ENCODE results near the gene EPHB1. TPM values are rescaled to one million over a fixed set of nuclear protein-coding genes. Genes with fewer than 3 reads are reported as not detected.

EPHB1 gene
- total RNA-seq, 4 donors from 2014 or later, result 0.82 to 2.2 (median 1.2) TPM

DNA sequence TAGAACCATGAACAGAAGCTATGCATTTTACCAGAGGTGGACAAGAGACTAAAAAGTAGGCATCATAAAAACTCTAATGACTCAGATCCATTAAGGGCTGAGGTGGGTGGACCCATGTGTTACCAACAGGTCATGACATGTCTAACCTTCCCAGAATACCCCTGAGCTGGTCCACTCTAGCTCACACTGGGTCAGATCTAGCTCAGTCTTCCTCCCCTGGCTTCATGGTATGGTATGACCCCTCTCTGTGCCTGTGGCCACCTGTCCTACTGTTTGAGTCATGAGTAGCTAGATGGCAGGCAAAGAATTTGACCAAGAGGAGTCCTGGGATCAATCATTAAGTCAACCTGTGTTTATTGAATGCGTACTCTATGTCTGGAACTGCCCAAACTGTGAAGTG, 340.4 kb downstream of the EPHB1 start:
- 70 to 71% methylated on average over 1 of the region's 1 CpG for WGBS, 2 donors (ENCODE audit: low coverage in 1 of 2)

DNA sequence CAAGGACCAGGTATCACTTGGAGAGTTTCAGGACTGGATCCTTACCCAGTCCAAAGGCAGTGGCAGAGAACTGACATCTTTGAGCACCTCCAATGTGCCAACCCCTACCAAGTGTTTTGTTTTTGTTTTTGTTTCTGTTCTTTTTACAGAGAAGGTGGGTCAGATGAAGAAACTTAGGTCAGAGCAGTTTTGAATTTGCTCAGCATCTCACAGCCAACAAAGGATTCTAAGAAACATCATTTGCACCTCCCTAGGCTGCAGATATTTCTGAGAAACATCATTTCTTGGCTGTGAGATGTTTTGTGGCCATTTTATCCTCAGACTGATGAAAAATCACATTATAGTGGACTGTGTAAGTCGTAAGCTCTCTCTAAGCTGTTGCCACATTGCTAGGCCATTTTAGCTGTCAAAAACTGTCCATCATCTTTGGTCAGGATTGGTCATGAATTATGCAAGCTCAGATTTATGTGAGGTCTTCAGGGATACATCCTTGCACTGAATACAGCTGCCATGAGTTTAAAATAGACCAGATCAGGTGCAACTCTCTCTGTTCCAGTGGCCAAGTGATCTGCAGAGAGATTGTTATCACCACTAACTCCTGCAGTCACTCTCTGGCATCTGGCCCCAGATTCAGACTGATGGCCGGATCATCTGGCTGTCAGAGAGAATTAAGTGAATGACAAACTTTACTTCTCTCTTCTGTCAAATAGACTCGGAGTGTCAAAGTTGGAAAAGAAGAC, 341.5 kb downstream of the EPHB1 start:
- no peaks in the 10 kb centered on the region for H3K9me3 ChIP-seq
- no peaks in the 10 kb centered on the region for H3K27me3 ChIP-seq
- intact Hi-C loops (cut with DNase I; ENCODE audit: low total_unique reads), result no loop called here
- no peak for DNase-seq
- no peak overlapping the region for H3K4me3 ChIP-seq
- in situ Hi-C loops (cut with MboI; ENCODE audit: low pct_ligation_motif_present in 1 of 4, low pct_unique_long_range_greater_than_20kb in 1 of 4, low sequenced_read_pairs in 3 of 4), result no loop called here
- WGBS, 2 donors (ENCODE audit: low coverage in 1 of 2), result 60 to 64% methylated on average over 1 to 3 of the region's 3 CpGs
- no peaks in the 10 kb centered on the region for H3K4me1 ChIP-seq
- no peaks in the 10 kb centered on the region for H3K36me3 ChIP-seq
- TF ChIP-seq POLR2AphosphoS5 (IDR thresholded peaks at IDR 0.05) (no peak), POLR2A (IDR thresholded peaks at IDR 0.05) (no peak), EP300 (IDR thresholded peaks at IDR 0.05; ENCODE audit: low read depth) (no peak)
- TF ChIP-seq, protein P1, sequence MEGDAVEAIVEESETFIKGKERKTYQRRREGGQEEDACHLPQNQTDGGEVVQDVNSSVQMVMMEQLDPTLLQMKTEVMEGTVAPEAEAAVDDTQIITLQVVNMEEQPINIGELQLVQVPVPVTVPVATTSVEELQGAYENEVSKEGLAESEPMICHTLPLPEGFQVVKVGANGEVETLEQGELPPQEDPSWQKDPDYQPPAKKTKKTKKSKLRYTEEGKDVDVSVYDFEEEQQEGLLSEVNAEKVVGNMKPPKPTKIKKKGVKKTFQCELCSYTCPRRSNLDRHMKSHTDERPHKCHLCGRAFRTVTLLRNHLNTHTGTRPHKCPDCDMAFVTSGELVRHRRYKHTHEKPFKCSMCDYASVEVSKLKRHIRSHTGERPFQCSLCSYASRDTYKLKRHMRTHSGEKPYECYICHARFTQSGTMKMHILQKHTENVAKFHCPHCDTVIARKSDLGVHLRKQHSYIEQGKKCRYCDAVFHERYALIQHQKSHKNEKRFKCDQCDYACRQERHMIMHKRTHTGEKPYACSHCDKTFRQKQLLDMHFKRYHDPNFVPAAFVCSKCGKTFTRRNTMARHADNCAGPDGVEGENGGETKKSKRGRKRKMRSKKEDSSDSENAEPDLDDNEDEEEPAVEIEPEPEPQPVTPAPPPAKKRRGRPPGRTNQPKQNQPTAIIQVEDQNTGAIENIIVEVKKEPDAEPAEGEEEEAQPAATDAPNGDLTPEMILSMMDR (IDR thresholded peaks at IDR 0.05), result no peak
- H3K27ac ChIP-seq, result no peak overlapping the region

More for the DNA sequence above, 340.4 kb downstream of the EPHB1 start:
- no peak overlapping the region for H3K4me3 ChIP-seq
- no peaks in the 10 kb centered on the region for H3K4me1 ChIP-seq
- H3K9me3 ChIP-seq, result no peaks in the 10 kb centered on the region
- H3K27me3 ChIP-seq, result no peaks in the 10 kb centered on the region
- intact Hi-C loops (cut with DNase I; ENCODE audit: low total_unique reads) (no loop called here), in situ Hi-C loops (cut with MboI; ENCODE audit: low pct_ligation_motif_present in 1 of 4, low pct_unique_long_range_greater_than_20kb in 1 of 4, low sequenced_read_pairs in 3 of 4) (no loop called here)
- no peak for DNase-seq
- H3K27ac ChIP-seq, result no peak overlapping the region
- no peaks in the 10 kb centered on the region for H3K36me3 ChIP-seq
- TF ChIP-seq POLR2AphosphoS5 (IDR thresholded peaks at IDR 0.05), result no peak

DNA sequence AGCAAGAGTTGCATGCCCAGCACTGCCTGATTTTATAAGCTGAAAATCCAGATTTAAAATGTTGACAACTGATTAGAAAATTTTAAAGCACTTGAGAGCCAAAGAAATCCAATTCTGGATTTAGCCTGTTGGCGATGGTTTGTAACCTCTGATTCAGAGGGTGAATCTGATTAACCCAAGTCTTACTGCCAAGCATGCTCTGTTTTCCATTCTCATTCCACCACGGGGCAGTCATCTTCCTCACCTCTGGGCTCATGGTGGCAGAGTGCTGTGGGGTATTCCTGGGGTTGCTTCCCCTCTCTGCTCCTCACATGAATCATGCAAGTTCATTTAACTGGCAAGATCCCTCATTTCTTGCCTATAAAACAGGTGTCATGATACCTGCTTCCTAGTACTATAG, 342.2 kb downstream of the EPHB1 start:
- intact Hi-C loops (cut with DNase I; ENCODE audit: low total_unique reads) (no loop called here), in situ Hi-C loops (cut with MboI; ENCODE audit: low pct_ligation_motif_present in 1 of 4, low pct_unique_long_range_greater_than_20kb in 1 of 4, low sequenced_read_pairs in 3 of 4) (no loop called here)
- 60 to 74% methylated on average over 2 of the region's 2 CpGs for WGBS, 2 donors (ENCODE audit: low coverage in 1 of 2)
- no peak overlapping the region for H3K27ac ChIP-seq
- no peaks in the 10 kb centered on the region for H3K27me3 ChIP-seq
- DNase-seq, result no peak
- no peak overlapping the region for H3K4me3 ChIP-seq
- no peaks in the 10 kb centered on the region for H3K9me3 ChIP-seq
- no peaks in the 10 kb centered on the region for H3K36me3 ChIP-seq
- no peaks in the 10 kb centered on the region for H3K4me1 ChIP-seq
- TF ChIP-seq EP300 (IDR thresholded peaks at IDR 0.05; ENCODE audit: low read depth) (no peak), POLR2A (IDR thresholded peaks at IDR 0.05) (no peak), POLR2AphosphoS5 (IDR thresholded peaks at IDR 0.05) (no peak)
- TF ChIP-seq, protein P1 (IDR thresholded peaks at IDR 0.05), result no peak

DNA sequence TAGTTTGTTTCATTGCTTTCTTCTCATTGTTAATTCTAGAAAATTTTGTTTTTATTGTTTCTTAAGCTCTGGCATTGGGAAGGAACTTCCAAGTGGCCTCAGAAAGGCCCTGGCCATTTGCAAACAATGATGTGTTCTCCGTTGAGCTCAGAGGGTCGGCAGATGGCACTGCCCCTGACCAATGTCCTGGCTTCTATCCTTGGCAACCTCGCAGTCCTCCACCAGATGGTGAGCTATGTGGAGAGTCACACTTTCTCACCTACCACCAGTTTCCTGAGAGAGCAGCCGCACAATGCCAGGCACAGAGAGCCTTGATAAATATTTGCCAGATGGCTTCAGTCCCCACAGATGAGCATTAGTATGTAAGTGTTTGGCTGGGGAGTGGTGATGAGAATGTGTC, 343.7 kb downstream of the EPHB1 start:
- no peaks in the 10 kb centered on the region for H3K27me3 ChIP-seq
- in situ Hi-C loops (cut with MboI; ENCODE audit: low pct_ligation_motif_present in 1 of 4, low pct_unique_long_range_greater_than_20kb in 1 of 4, low sequenced_read_pairs in 3 of 4), result no loop called here
- no peak for DNase-seq
- H3K4me1 ChIP-seq, result no peaks in the 10 kb centered on the region
- TF ChIP-seq POLR2A (IDR thresholded peaks at IDR 0.05), result no peak
- TF ChIP-seq POLR2AphosphoS5 (IDR thresholded peaks at IDR 0.05), result no peak
- TF ChIP-seq, protein P1 (IDR thresholded peaks at IDR 0.05), result no peak
- TF ChIP-seq EP300 (IDR thresholded peaks at IDR 0.05; ENCODE audit: low read depth), result no peak
- H3K36me3 ChIP-seq, result no peaks in the 10 kb centered on the region
- H3K4me3 ChIP-seq, result no peak overlapping the region
- H3K9me3 ChIP-seq, result no peaks in the 10 kb centered on the region
- no peak overlapping the region for H3K27ac ChIP-seq
- intact Hi-C loops (cut with DNase I; ENCODE audit: low total_unique reads), result no loop called here
- WGBS, 2 donors (ENCODE audit: low coverage in 1 of 2), result 40 to 89% methylated on average over 1 to 4 of the region's 4 CpGs

DNA sequence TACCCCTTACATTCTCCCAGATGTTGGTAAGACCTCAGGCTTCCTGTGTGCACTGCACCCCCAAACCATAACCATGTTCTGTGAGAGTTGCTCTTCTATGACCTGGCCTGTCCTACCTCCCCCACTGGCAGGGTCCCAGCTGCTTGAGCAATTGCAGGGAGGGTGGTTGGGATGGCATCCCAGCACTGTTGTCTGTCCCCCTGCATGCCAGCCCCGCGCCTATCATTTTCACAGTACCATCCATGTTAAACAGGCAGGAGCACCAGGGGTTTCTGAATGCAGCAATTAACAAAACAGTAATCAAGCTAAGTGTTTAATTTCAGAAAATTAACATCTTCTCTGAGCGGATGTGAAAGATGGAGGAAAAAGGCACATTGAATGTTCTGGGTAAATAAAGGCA, 345.5 kb downstream of the EPHB1 start:
- H3K9me3 ChIP-seq, result no peaks in the 10 kb centered on the region
- H3K27me3 ChIP-seq, result no peaks in the 10 kb centered on the region
- WGBS, 2 donors (ENCODE audit: low coverage in 1 of 2), result 83 to 92% methylated on average over 1 to 3 of the region's 3 CpGs
- DNase-seq, result no peak
- TF ChIP-seq POLR2AphosphoS5 (IDR thresholded peaks at IDR 0.05) (no peak), EP300 (IDR thresholded peaks at IDR 0.05; ENCODE audit: low read depth) (no peak), POLR2A (IDR thresholded peaks at IDR 0.05) (no peak)
- TF ChIP-seq, protein P1 (IDR thresholded peaks at IDR 0.05), result no peak
- in situ Hi-C loops (cut with MboI; ENCODE audit: low pct_ligation_motif_present in 1 of 4, low pct_unique_long_range_greater_than_20kb in 1 of 4, low sequenced_read_pairs in 3 of 4) (no loop called here), intact Hi-C loops (cut with DNase I; ENCODE audit: low total_unique reads) (no loop called here)
- H3K4me3 ChIP-seq, result no peak overlapping the region
- no peaks in the 10 kb centered on the region for H3K4me1 ChIP-seq
- H3K36me3 ChIP-seq, result no peaks in the 10 kb centered on the region
- no peak overlapping the region for H3K27ac ChIP-seq

Data from transverse colon (tissue), 4 donors.